Panc1 (cell line): ENCODE measurements around the gene TOR1AIP1. TPM values are rescaled to one million over a fixed set of nuclear protein-coding genes. Genes with fewer than 3 reads are reported as not detected.
A peak's percentile ranks its signal among the peaks of the same experiment; 100 is the strongest.
"Not testable (repeated sequence)": the region's sequence is repeated elsewhere in the genome, so short reads cannot be mapped to it uniquely, and the experiment has no call there.

Source experiments
- ATAC-seq: fragments of 200-7000 bp; cut with Tn5 transposase; 2 replicates; pipeline ENCODE4 v1.9.1; 2020; ENCODE audit warnings: mild to moderate bottlenecking, moderate library complexity
- BruUV-seq: library from RNA; stranded (reverse); fragments of 400-500 nt; replicated peaks from 2 replicates; lab custom pipeline; 2021; lab: Mats Ljungman, UMichigan
- CTCF ChIA-PET: fragments of 300-600 bp; sonication (Branson Sonifier 250); formaldehyde crosslinking; loops from one replicate; lab custom pipeline; 2022; ENCODE audit warnings: antibody characterized with exemption; lab: Charles Lee
- POLR2A ChIA-PET: fragments of 300-600 bp; sonication (Branson Sonifier 250); formaldehyde crosslinking; loops from one replicate; lab custom pipeline; 2022; ENCODE audit warnings: antibody characterized with exemption; lab: Charles Lee
- DNase-seq: peaks from one replicate; pipeline ENCODE4 v3.0.0-alpha.2; 2010; ENCODE audit warnings: low read depth, low spot score
- H3K27ac ChIP-seq: 2 replicates; pipeline ENCODE4 v1.5.1; 2011; ENCODE audit warnings: mild to moderate bottlenecking, low read length, inconsistent platforms
- H3K27me3 ChIP-seq: fragments of 200-500 bp; sonication (Bioruptor generic); 2 replicates; pipeline ENCODE4 v1.6.0; 2014; ENCODE audit warnings: low read length, inconsistent platforms; ENCODE audit not compliant: control insufficient read depth, insufficient read depth
- H3K36me3 ChIP-seq: fragments of 200-500 bp; sonication (Bioruptor generic); 2 replicates; pipeline ENCODE4 v1.5.1; 2014; ENCODE audit warnings: inconsistent platforms, mild to moderate bottlenecking, low read length, moderate library complexity; ENCODE audit not compliant: control insufficient read depth, insufficient read depth
- H3K4me1 ChIP-seq: 2 replicates; pipeline ENCODE4 v1.5.1; 2011; ENCODE audit warnings: inconsistent platforms, mild to moderate bottlenecking, low read length, moderate library complexity; ENCODE audit not compliant: control insufficient read depth, insufficient read depth
- H3K4me3 ChIP-seq, 2 experiments: 2 replicates each; pipeline ENCODE4 v1.5.1; 2011 to 2012; ENCODE audit warnings: low read depth in 2 of 2, low read length in 2 of 2, mild to moderate bottlenecking in 2 of 2, inconsistent platforms in 1 of 2, moderate library complexity in 1 of 2
- H3K9me3 ChIP-seq: fragments of 200-500 bp; sonication (Bioruptor generic); 2 replicates; pipeline ENCODE4 v1.5.1; 2014; ENCODE audit warnings: low read depth, mild to moderate bottlenecking, inconsistent platforms, low read length, moderate library complexity; ENCODE audit not compliant: control insufficient read depth, insufficient read depth
- CTCF ChIP-seq: fragments of 450-650 bp; IDR thresholded peaks from 2 replicates; pipeline ENCODE4 v1.5.1; 2017; ENCODE audit warnings: mild to moderate bottlenecking
- POLR2AphosphoS5 ChIP-seq: IDR thresholded peaks from 2 replicates; pipeline ENCODE4 v1.6.1; 2012; ENCODE audit warnings: mild to moderate bottlenecking, low read depth, low read length, moderate library complexity
- REST ChIP-seq, 2 experiments: IDR thresholded peaks; 2 replicates each; pipeline ENCODE4 v1.6.1; 2011 to 2012; ENCODE audit warnings: low read depth in 2 of 2, control low read depth in 1 of 2, low read length in 1 of 2, mild to moderate bottlenecking in 1 of 2, moderate library complexity in 1 of 2; ENCODE audit not compliant: insufficient read depth in 1 of 2
- SIN3A ChIP-seq: IDR thresholded peaks from 2 replicates; pipeline ENCODE4 v1.6.1; 2012; ENCODE audit warnings: low read depth, mild to moderate bottlenecking, low read length, moderate library complexity, borderline replicate concordance; ENCODE audit not compliant: insufficient read depth
- TCF7L2 ChIP-seq: IDR thresholded peaks from 2 replicates; pipeline ENCODE4 v1.6.1; 2011; ENCODE audit warnings: mild to moderate bottlenecking, low read depth, low read length, inconsistent platforms
- in situ Hi-C: cut with HindIII; loops from 2 replicates; pipeline ENCODE4 v1.10.0; 2016; ENCODE audit warnings: low sequenced_read_pairs, low pct_unique_long_range_greater_than_20kb
- intact Hi-C: fragments of 100-400 bp; cut with micrococcal nuclease; formaldehyde crosslinking; loops from one replicate; pipeline ENCODE4 v1.10.0; 2022; ENCODE audit not compliant: unreplicated experiment
- total RNA-seq: library from RNA; stranded (reverse); gene quantifications from one replicate; pipeline ENCODE4 v1.2.1, GENCODE V29; 2021; ENCODE audit not compliant: unreplicated experiment

Gene TOR1AIP1
- total RNA-seq, 1 experiment from 2014 or later = 62.0 TPM

GRCh38 chr1:179958359-179958758 is 76.3 kb downstream of the TOR1AIP1 start:
- TF ChIP-seq CTCF (no peak), TCF7L2 (no peak), SIN3A (no peak), POLR2AphosphoS5 (no peak), REST (IDR thresholded peaks at IDR 0.05; ENCODE audit: insufficient read depth in 1 of 2, low read depth in 2 of 2, low read length in 1 of 2) (no peak)
- ATAC-seq (no peak), DNase-seq (no peak)
- Histone ChIP-seq H3K4me3 (no peak overlapping the region), H3K27ac (no peak overlapping the region), H3K36me3 (no peaks in the 10 kb centered on the region), H3K9me3 (no peaks in the 10 kb centered on the region), H3K27me3 (no peaks in the 10 kb centered on the region), H3K4me1 (peaks cover 16% of the 10 kb centered on the region)
- in situ Hi-C loops = no loop called here
- intact Hi-C loops = no loop called here
- BruUV-seq = no TSS peak
- ChIA-PET POLR2A (no interaction called here), CTCF (interaction anchor here (0.5 kb wide), 1 partner anchor 516 kb away, joined by 3 read pairs; no protein-coding TSS in a partner anchor)

- BruUV-seq, intact Hi-C loops, H3K36me3 ChIP-seq, DNase-seq, H3K4me3 ChIP-seq, CTCF ChIA-PET, H3K27ac ChIP-seq, ATAC-seq, H3K27me3 ChIP-seq, in situ Hi-C loops, H3K4me1 ChIP-seq, H3K9me3 ChIP-seq: not testable (repeated sequence)
- POLR2A ChIA-PET = interaction anchor here (0.6 kb wide), 1 partner anchor 59 kb away, joined by 3 read pairs; no protein-coding TSS in a partner anchor
These were observed 80.1 kb downstream of the TOR1AIP1 start for GRCh38 chr1:179962168-179962567.

- BruUV-seq = TSS peak; percentile 6
- Histone ChIP-seq H3K4me1 (0 out of 2 replicates have a peak, but pooled peaks cover 2% of the 10 kb centered on the region), H3K36me3 (no peaks in the 10 kb centered on the region), H3K27me3 (no peaks in the 10 kb centered on the region), H3K9me3 (peaks cover 9% of the 10 kb centered on the region; the same call in 1 of the 2 replicates), H3K27ac (no peak overlapping the region), H3K4me3 (no peak overlapping the region)
- no peak for DNase-seq
- intact Hi-C loops = no loop called here
- TF ChIP-seq SIN3A (no peak), CTCF (no peak), TCF7L2 (no peak), POLR2AphosphoS5 (no peak), REST (IDR thresholded peaks at IDR 0.05; ENCODE audit: insufficient read depth in 1 of 2, low read depth in 2 of 2, low read length in 1 of 2) (no peak)
- ChIA-PET POLR2A (no interaction called here), CTCF (interaction anchor here (0.6 kb wide), 1 partner anchor 124 kb away, joined by 5 read pairs; no protein-coding TSS in a partner anchor)
- ATAC-seq = no peak
- in situ Hi-C loops = no loop called here
These were observed 84.5 kb downstream of the TOR1AIP1 start for GRCh38 chr1:179966551-179966950.
